Measurements from ENCODE around the gene KITLG.
"Not testable (repeated sequence)": the region's sequence is repeated elsewhere in the genome, so short reads cannot be mapped to it uniquely, and the experiment has no call there.

Gene KITLG

GRCh38 chr12:88580051-88580871 lies at the start of gene KITLG:
Gene KITLG (minus strand): TSS chr12:88580471. CDS start chr12:88580278, 193 bp downstream.
- DNase-seq: peak; percentile 76

GRCh38 chr12:88628856-88629509 lies 48.7 kb upstream of the KITLG start:
- no peak for DNase-seq

- DNase-seq: not testable (repeated sequence)
Measured at GRCh38 chr12:88628035-88628434, 47.8 kb upstream of the KITLG start.

GRCh38 chr12:88627501-88627900 lies 47.2 kb upstream of the KITLG start:
- no peak for DNase-seq

- DNase-seq: no peak
Measured at GRCh38 chr12:88625356-88625755, 45.1 kb upstream of the KITLG start.

- DNase-seq: peak; percentile 45
Measured at GRCh38 chr12:88624911-88625310, 44.6 kb upstream of the KITLG start.

GRCh38 chr12:88623777-88624548 lies 43.7 kb upstream of the KITLG start:
- DNase-seq: no peak

GRCh38 chr12:88617352-88617751 lies 37.1 kb upstream of the KITLG start:
- no peak for DNase-seq

GRCh38 chr12:88615490-88615889 lies 35.2 kb upstream of the KITLG start:
- no peak for DNase-seq

GRCh38 chr12:88604646-88605045 lies 24.4 kb upstream of the KITLG start:
- DNase-seq: no peak

- DNase-seq: no peak
Measured at GRCh38 chr12:88600272-88600671, 20.0 kb upstream of the KITLG start.

- DNase-seq: no peak
Measured at GRCh38 chr12:88597365-88597764, 17.1 kb upstream of the KITLG start.

GRCh38 chr12:88595697-88596096 lies 15.4 kb upstream of the KITLG start:
- no peak for DNase-seq

GRCh38 chr12:88594780-88595179 lies 14.5 kb upstream of the KITLG start:
- no peak for DNase-seq

GRCh38 chr12:88591343-88591742 lies 11.1 kb upstream of the KITLG start:
- no peak for DNase-seq

- no peak for DNase-seq
Measured at GRCh38 chr12:88590851-88591250, 10.6 kb upstream of the KITLG start.

- DNase-seq: no peak
Measured at GRCh38 chr12:88585077-88585476, 4.8 kb upstream of the KITLG start.

- no peak for DNase-seq
Measured at GRCh38 chr12:88579601-88580050, 645 bp downstream of the KITLG start.

- peak; percentile 32 for DNase-seq
Measured at GRCh38 chr12:88579161-88579517, 1.1 kb downstream of the KITLG start.

GRCh38 chr12:88578276-88579160 lies 1.8 kb downstream of the KITLG start:
- DNase-seq: no peak

- peak; percentile 18 for DNase-seq
Measured at GRCh38 chr12:88577537-88577936, 2.7 kb downstream of the KITLG start.

GRCh38 chr12:88576866-88577265 lies 3.4 kb downstream of the KITLG start:
- no peak for DNase-seq

Data from inflammatory macrophage treated with lipopolysaccharide for 4 hours (primary cell).